ENCODE data around the gene HAGH.

HAGH gene

GRCh38 chr16:1765826-1766225 is 60.8 kb downstream of the HAGH start:
- no peak for ATAC-seq
- TF ChIP-seq ZFP3 (CRISPR knock-in tag; IDR thresholded peaks at IDR 0.05) (no peak), ARNTL (CRISPR knock-in tag; IDR thresholded peaks at IDR 0.05; ENCODE audit: borderline replicate concordance, low read depth) (no peak), CSRNP3 (CRISPR knock-in tag; IDR thresholded peaks at IDR 0.05) (no peak), RARB (CRISPR knock-in tag; IDR thresholded peaks at IDR 0.05) (no peak), TSHZ2 (CRISPR knock-in tag; IDR thresholded peaks at IDR 0.05) (no peak), ZC3H10 (CRISPR knock-in tag; IDR thresholded peaks at IDR 0.05) (no peak), GLIS3 (CRISPR knock-in tag; IDR thresholded peaks at IDR 0.05) (no peak), CSDC2 (CRISPR knock-in tag; IDR thresholded peaks at IDR 0.05) (no peak)

GRCh38 chr16:1764971-1765370 is 61.7 kb downstream of the HAGH start:
- TF ChIP-seq ISL1 (CRISPR knock-in tag; IDR thresholded peaks at IDR 0.05) (no peak), ZNF565 (CRISPR knock-in tag; conservative IDR thresholded peaks at IDR 0.05; ENCODE audit: low read depth) (no peak), SNAI2 (CRISPR knock-in tag; IDR thresholded peaks at IDR 0.05) (no peak), ZC3H10 (CRISPR knock-in tag; IDR thresholded peaks at IDR 0.05) (no peak)
- no peak for ATAC-seq

GRCh38 chr16:1763521-1764511 is 62.8 kb downstream of the HAGH start:
- no peak for ATAC-seq
- no peak for TF ChIP-seq ESRRG (CRISPR knock-in tag; IDR thresholded peaks at IDR 0.05)
- no peak for TF ChIP-seq TOX (CRISPR knock-in tag; IDR thresholded peaks at IDR 0.05; ENCODE audit: borderline replicate concordance)
- TF ChIP-seq ZNF70 (CRISPR knock-in tag; IDR thresholded peaks at IDR 0.05) = no peak
- no peak for TF ChIP-seq POU6F1 (CRISPR knock-in tag; IDR thresholded peaks at IDR 0.05; ENCODE audit: borderline replicate concordance, low read depth)
- no peak for TF ChIP-seq GLIS3 (CRISPR knock-in tag; IDR thresholded peaks at IDR 0.05)
- no peak for TF ChIP-seq PPARA (CRISPR knock-in tag; IDR thresholded peaks at IDR 0.05; ENCODE audit: borderline replicate concordance)
- TF ChIP-seq PATZ1 (CRISPR knock-in tag; IDR thresholded peaks at IDR 0.05; ENCODE audit: borderline replicate concordance) = no peak
- TF ChIP-seq ZFP3 (CRISPR knock-in tag; IDR thresholded peaks at IDR 0.05) = no peak
- TF ChIP-seq SNAI2 (CRISPR knock-in tag; IDR thresholded peaks at IDR 0.05) = no peak
- TF ChIP-seq CSDC2 (CRISPR knock-in tag; IDR thresholded peaks at IDR 0.05) = no peak
- TF ChIP-seq BACH2 (CRISPR knock-in tag; IDR thresholded peaks at IDR 0.05; ENCODE audit: borderline replicate concordance) = no peak
- TF ChIP-seq RARB (CRISPR knock-in tag; IDR thresholded peaks at IDR 0.05) = no peak

GRCh38 chr16:1762879-1763520 is 63.6 kb downstream of the HAGH start:
- no peak for TF ChIP-seq POU6F1 (CRISPR knock-in tag; IDR thresholded peaks at IDR 0.05; ENCODE audit: borderline replicate concordance, low read depth)
- TF ChIP-seq TCF4 (CRISPR knock-in tag; IDR thresholded peaks at IDR 0.05; ENCODE audit: borderline replicate concordance) = no peak
- no peak for ATAC-seq
